IPS-20b (cell line): ENCODE measurements around the gene TLL2.

ENCODE experiments used
- H3K27ac ChIP-seq: one replicate; pipeline ENCODE4 v1.5.1; 2013; ENCODE audit warnings: low read length
- H3K27me3 ChIP-seq: 2 replicates; pipeline ENCODE4 v1.6.1; 2013; ENCODE audit warnings: mild to moderate bottlenecking, low read length, inconsistent platforms; ENCODE audit not compliant: insufficient read depth
- H3K36me3 ChIP-seq: 2 replicates; pipeline ENCODE4 v1.6.1; 2013; ENCODE audit warnings: low read depth, mild to moderate bottlenecking, inconsistent platforms, low read length, moderate library complexity; ENCODE audit not compliant: insufficient read depth
- H3K4me1 ChIP-seq: 2 replicates; pipeline ENCODE4 v1.6.1; 2013; ENCODE audit warnings: mild to moderate bottlenecking, control low read depth, inconsistent platforms, low read length, moderate library complexity; ENCODE audit not compliant: insufficient read depth
- H3K4me3 ChIP-seq: 2 replicates; pipeline ENCODE4 v1.5.1; 2013; ENCODE audit warnings: mild to moderate bottlenecking, low read length, inconsistent platforms
- H3K9ac ChIP-seq: 2 replicates; pipeline ENCODE4 v1.6.1; 2013; ENCODE audit warnings: low read depth, mild to moderate bottlenecking, inconsistent platforms, low read length, moderate library complexity
- H3K9me3 ChIP-seq: 2 replicates; pipeline ENCODE4 v1.6.1; 2013; ENCODE audit warnings: mild to moderate bottlenecking, low read depth, low read length, inconsistent platforms; ENCODE audit not compliant: insufficient read depth

The TLL2 gene

DNA sequence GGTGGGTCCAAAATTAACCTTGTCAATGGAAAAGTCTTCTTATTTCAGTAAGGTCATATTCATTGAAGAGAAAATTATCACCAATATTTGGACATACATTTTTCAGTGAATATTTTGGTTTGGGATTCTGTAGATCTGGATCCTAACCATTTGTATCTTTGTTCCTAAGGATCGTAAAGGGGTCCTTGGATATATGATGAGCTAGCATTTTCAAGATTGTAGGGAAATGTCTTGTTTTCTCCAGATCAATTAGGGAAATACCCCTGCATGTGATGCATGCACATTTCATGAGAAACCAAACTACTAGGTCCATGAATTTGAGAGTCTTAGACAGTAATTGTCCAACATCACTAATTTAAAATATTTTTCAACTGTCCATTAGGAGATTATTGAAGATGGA lies 191.5 kb downstream of the TLL2 start:
- Histone ChIP-seq H3K27ac (no peak overlapping the region), H3K4me3 (no peak overlapping the region), H3K9me3 (no peaks in the 10 kb centered on the region), H3K4me1 (peaks cover 7% of the 10 kb centered on the region; the same call in 1 of the 2 replicates), H3K9ac (no peak overlapping the region), H3K27me3 (no peaks in the 10 kb centered on the region), H3K36me3 (no peaks in the 10 kb centered on the region)

DNA sequence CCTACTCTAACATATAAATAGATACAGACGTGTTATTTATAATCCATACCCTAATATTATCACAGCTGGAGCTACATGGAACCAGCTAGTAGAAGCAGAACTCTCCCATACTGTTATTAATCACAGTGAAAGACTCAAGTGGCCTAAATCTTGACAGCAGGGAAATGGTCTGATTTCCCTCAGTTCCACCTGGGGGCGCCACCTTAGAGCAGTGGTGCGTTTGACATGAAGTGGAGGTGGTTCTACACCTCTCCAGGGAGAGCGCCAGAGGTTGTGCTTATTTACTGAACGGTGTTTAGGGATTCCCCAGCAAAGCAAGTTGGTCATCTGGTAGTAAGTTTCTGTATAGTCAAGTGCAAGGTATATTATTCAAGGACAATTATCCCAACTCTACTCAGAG lies 191.9 kb downstream of the TLL2 start:
- no peaks in the 10 kb centered on the region for H3K36me3 ChIP-seq

DNA sequence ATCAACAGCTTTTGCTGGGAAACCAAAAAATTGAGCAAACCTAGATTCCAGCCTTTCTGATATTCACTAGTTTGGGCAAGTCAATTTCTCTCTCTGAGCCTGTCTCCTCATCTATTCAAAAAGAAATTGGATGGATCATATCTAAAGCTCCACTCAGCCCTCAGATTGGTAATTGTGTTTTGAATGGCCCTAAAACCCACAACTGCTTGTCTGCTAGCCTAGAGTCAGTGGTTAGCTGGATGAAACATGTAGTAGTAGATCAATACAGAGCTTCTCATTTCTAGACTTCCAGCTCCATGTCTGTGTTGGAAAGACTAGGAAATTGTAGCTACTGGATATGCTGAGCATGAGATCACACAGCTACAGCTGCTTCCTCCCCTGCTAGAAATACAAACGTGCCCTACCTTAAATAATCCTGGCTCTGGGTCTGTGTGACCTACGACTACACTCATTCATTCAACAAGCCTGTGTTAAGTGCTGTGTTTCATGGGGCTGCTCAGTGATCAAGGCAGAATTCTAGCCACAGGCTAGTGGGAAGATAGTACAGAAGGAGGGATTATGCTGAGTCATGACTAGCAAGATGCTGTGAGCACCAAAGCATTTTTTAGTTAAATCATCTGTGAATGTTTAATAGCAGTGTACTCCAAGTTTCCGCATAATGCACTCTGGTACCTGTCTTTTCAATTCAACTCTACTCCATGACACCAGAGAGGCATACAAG lies 193.8 kb downstream of the TLL2 start:
- no peak overlapping the region for H3K9ac ChIP-seq
- H3K27me3 ChIP-seq = no peaks in the 10 kb centered on the region
- H3K4me3 ChIP-seq = no peak overlapping the region
- H3K27ac ChIP-seq = no peak overlapping the region
- no peaks in the 10 kb centered on the region for H3K9me3 ChIP-seq
- H3K4me1 ChIP-seq = peaks cover 7% of the 10 kb centered on the region; the same call in 1 of the 2 replicates
- no peaks in the 10 kb centered on the region for H3K36me3 ChIP-seq

More for the DNA sequence above, 191.9 kb downstream of the TLL2 start:
- H3K4me3 ChIP-seq = no peak overlapping the region
- H3K9me3 ChIP-seq = no peaks in the 10 kb centered on the region
- H3K27ac ChIP-seq = no peak overlapping the region
- H3K9ac ChIP-seq = no peak overlapping the region
- H3K4me1 ChIP-seq = peaks cover 7% of the 10 kb centered on the region; the same call in 1 of the 2 replicates
- H3K27me3 ChIP-seq = no peaks in the 10 kb centered on the region

DNA sequence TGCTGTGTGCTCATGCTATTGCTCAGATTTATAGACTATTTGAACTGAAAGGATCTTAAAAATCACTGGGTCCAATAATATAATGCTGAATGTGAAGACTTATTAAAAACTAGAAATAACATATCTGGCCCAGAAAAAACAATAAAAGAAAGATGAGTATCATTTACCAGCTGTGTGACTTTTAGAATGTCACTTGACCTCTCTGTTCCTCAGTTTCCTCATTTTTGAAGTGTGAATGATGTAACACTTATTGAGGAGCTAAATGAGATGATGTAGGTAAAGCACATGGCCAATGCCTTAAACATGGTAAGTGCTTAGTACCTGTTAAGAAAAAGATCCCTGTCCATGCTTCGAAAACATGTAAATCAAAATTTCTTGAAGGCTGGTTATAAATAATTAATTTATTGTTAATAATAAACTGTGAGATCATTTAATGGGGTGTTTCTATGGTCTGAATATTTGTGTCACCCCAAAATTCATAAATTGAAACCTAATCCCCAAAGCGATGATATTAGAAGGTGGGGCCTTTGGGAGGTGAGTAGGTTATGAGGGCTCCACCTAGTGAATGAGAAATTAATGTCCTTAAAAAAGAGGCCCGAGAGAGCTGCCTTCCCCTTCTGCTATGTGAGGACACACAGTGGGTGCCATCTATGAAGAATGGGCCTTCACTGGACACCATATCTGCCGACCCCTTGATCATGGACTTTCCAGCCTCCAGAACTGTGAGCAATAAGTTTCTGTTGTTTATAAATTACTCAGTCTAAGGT lies 196.5 kb downstream of the TLL2 start:
- no peak overlapping the region for H3K4me3 ChIP-seq
- no peak overlapping the region for H3K9ac ChIP-seq
- H3K36me3 ChIP-seq = no peaks in the 10 kb centered on the region
- peaks cover 7% of the 10 kb centered on the region; the same call in 1 of the 2 replicates for H3K4me1 ChIP-seq
- no peaks in the 10 kb centered on the region for H3K27me3 ChIP-seq
- no peaks in the 10 kb centered on the region for H3K9me3 ChIP-seq
- no peak overlapping the region for H3K27ac ChIP-seq
